Cortex of kidney (tissue), 1 donor: ENCODE data around the gene TWF2.

Experiments used
- DNase-seq: peaks from one replicate; lab custom pipeline; 2025; lab: John Stamatoyannopoulos, UW

Gene TWF2

DNA sequence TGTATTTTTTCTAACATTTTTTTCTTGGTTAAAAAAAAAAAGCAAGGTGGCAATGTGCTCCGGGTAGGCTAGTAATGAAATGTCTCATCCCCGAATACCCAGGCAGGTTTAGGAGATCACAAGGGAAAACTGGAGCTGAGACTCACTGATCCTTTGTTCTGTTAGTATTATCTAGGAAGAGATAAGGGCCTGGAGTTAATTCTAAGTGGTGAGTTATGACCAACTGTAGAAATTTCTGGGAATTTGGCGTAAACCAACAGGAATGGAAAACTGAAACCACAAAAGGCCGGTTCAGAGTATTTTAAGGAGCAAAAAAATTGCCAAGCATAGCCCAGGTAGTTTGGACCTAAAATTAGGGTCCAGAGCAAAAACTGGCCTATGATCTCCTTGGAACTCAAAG lies 19.0 kb upstream of the TWF2 start:
- DNase-seq = no peak

DNA sequence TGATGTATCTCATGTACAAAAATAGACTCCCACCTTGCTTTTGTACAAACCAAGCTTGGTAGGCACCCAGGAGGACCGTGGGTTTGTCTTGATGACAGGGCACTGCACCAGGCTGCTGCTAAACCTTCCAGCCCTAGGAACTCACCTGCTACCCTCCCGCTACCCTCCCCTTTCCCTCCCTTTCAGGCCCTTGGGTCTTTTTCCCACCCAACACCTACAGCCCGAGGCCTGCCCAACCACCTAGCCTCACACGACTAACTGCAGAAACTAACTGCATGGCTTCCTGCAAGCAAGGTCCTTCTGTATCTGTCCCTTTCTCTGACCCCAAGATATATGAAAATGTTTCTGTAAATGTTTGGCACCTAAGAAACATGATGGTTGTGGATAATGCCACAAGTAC lies 17.7 kb upstream of the TWF2 start:
- no peak for DNase-seq

DNA sequence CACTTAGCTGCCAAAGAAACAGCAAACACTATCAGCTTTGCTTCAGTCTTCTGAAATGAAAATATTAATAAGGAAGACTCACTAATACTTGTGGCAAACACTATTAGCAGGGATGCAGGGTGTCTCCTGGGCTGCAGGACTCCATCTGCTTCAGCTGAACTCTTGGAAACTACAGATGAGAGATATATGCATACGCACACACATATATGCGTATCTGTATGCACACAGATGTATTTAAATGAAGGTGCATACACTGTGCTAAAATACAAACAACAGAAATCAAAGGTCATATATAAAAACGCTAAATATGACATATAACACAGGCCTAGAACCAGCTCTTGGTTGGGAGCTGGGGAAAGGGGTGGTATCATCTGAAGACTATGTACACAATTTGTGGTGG lies 17.2 kb upstream of the TWF2 start:
- DNase-seq = no peak

DNA sequence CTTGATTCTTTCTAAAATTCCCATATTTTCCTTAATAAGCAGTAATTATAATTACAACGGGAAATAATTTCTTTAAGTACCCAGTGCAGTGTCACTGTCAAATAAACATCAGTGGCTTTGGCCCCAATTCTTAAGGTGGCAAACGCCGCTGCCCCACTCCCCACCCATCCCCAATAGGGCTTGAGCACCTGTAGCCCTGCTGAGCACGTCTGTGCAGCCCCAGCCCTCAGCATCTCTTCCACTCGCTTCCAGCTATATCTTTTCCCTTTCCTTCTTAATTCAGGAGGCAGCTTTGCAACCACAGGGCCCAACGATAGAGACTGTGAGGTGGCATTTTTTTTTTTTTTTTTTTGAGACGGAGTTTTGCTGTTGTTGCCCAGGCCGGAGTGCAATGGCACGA lies 15.7 kb upstream of the TWF2 start:
- DNase-seq = no peak

DNA sequence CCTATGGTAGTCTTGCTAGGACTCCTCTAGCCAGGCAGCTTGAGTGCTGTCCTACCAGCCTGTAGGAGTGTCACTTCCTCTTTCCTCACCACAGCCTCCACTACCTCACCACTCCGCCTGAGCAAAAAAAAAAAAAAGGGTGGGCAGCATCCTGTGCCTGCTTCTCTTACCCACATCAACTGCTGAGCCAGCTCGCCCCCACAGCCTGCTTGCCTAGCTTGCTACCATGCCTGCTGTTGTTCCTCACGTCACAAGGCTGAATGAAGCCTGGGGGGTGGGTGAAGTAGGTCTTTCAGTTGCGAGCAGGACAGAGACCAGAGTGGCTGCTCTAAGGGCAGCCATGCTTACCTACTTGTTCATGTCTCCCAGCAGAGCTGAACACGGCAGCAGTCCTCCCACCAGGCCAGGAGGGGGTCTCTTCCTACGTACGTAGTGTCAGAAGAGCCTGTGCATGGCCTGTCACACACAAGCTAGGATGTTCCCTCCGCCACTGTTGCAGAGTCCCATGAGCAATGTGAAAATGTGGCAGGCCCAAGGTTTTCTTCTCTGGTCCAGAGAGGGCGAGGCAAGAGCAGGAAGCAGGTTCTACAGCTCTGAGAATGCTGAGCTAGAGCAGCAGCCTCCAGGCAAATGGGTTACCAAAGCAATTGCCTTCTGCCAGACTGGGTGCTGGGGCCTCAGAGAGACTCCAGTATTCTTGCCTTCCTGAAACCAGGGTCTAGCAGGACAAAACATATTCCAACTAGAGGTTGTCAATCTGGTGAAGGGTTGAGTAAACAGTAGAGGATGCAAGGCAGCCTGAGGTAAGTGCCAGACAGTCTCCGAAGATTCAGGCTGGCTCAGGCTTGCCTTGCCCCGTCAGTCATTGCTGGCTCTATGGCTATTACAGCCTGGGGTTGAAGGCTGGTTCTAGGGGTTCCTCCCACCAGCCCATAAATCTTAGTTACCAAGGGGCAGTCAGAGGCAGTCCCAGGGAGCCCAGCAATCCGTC lies 14.7 kb upstream of the TWF2 start:
- DNase-seq = no peak

DNA sequence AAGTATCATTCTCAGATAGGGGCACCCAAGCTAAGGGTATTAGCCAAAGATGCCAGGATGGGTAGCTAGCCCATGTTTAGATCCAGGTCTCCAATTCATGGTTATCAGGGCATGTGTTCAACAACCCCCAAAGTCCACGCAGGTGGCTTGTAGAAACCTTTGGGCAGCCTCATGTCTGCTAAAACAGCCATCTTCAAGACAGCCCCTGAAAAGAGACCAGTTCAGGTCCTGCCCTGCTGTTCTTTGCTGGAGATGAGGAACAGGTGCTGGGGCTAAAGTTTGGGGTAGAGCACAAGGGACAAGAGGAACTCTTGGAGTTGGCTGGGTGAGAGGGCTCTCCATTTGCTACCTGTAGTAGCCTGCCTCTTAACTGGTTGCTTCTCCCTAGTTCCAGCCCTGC lies 11.2 kb upstream of the TWF2 start:
- DNase-seq = no peak

DNA sequence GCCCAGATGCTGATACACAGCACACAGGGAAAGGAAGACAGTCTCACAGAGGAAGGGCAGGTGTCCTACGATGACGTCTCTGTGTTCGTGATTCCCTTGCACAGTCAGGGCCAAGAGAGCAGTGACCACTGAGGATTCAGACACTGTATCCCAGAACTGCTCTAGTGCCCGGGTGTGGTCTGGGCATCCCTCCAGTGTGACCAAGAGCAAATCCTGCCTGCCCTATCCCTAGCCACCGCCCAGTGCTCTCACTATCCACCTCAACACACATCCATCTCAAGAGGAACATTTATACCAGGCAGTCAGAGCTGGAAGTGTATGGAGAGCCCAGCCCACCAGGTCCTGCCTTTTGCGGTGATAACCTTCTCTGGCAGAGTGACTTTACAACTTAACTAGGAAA lies 10.7 kb upstream of the TWF2 start:
- no peak for DNase-seq

DNA sequence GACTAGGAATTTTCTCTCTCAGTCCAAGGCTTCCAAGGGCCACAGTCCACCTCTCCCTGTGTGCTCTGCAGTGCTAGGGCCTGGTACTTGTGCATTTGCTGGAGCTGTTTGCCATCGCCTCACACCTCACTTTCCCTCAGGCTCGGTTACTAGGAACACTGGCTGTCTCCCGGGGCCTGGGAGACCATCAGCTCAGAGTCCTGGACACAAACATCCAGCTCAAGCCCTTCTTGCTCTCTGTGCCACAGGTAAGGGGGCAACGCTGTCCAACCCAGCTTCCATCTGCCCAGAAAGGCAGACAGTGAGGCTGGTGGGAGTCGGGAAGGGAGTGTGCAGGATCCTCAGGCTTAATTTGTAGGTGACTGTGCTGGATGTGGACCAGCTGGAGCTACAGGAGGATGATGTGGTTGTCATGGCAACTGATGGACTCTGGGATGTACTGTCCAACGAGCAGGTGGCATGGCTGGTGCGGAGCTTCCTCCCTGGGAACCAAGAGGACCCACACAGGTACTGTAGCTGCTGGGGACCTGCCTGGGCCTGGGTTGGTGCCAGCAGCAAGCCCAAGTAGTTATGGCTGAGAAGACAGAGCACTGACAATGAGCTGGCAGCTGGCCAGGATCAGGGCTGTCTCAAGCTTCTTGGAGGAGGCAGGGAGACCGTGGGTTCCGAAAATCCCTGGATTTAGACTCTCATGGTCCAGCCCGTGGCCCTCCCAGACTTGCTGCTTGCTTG lies 10.0 kb upstream of the TWF2 start:
- no peak for DNase-seq

DNA sequence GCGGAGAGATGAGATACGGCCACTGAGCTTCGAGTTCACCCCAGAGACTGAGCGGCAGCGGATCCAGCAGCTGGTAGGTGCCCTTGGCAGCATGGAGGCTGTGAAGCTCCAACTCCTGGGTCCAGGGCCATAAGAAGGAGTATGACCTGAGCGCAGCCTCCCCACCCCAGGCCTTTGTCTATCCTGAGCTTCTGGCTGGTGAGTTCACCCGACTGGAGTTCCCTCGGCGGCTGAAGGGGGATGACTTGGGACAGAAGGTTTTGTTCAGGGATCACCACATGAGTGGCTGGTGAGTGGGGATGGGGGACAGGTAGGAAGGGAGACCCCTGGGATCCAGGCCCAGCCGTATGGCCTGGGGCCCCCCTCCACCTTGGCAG lies 9.2 kb upstream of the TWF2 start:
- no peak for DNase-seq

DNA sequence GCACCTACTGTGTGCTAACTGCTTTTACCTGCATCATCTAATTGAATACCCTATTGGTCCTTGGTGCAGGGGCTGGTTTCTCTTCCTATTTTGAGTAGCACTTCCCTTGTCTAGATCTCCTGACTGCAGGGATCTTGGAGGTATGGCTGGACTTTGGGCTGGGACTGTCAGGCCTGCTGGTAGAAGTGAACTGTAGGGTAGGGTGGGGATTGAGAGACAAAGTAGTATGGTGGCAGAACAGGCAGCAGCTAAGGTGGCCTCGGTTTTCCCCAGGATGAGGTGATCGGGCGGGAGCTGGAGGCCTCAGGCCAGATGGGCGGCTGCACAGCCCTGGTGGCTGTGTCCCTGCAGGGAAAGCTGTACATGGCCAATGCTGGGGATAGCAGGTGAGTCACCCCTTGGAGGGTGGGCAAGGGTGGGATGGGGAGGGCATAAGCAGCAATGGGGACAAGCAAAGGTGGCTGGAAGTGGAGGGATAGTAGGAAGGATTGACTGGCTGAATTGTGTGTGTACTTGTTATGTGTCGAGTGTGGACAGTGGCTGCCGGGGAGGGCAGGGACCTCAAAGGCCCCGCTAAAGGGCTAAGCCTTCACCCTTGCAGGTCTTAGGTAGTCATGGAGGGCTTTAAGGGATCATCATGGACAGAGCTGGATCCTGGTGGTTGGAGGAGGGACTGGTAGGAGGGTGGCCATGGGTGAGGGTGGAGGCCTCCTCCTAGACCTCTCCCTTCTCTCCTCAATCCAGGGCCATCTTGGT lies 8.6 kb upstream of the TWF2 start:
- DNase-seq = no peak

DNA sequence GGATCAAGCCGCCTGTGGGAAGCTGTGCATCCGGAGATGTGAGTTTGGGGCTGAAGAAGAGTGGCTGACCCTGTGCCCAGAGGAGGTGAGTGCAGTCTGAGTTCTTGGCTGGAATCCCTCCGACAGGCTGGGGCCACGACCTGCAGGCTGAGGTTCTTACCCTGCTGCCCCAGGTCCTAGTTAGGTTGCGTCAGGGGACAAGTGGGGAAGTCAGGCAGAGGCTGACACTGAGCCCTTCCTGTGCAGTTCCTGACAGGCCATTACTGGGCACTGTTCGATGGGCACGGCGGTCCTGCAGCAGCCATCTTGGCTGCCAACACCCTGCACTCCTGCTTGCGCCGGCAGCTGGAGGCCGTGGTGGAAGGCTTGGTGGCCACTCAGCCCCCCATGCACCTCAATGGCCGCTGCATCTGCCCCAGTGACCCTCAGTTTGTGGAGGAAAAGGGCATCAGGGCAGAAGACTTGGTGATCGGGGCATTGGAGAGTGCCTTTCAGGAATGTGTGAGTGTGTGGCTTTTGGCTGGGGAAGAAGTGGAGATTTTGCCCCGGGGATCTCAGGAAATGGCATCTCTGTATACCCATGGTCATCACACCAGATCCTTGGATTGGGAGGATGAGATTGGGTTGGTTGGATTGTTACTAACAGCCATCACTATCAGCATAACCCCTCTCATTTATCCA lies 7.9 kb upstream of the TWF2 start:
- DNase-seq = no peak

DNA sequence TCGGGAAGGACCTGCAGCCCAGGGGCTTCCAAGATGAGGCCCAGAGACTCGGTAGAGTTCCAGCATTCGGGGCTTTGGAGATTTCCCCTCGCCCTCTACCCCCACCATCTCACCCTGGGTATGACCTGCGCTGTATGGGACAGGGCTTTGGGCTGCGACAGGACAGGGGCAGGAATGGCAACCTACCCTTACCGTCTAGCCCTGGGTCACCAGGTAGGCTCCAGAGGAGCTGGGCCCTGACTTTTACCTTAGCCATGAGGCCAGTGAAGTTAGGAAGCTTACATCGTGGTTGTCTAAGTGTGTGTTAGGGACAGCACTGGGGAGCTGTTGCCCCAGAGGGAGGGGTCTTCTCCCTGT lies 7.3 kb upstream of the TWF2 start:
- DNase-seq = no peak

DNA sequence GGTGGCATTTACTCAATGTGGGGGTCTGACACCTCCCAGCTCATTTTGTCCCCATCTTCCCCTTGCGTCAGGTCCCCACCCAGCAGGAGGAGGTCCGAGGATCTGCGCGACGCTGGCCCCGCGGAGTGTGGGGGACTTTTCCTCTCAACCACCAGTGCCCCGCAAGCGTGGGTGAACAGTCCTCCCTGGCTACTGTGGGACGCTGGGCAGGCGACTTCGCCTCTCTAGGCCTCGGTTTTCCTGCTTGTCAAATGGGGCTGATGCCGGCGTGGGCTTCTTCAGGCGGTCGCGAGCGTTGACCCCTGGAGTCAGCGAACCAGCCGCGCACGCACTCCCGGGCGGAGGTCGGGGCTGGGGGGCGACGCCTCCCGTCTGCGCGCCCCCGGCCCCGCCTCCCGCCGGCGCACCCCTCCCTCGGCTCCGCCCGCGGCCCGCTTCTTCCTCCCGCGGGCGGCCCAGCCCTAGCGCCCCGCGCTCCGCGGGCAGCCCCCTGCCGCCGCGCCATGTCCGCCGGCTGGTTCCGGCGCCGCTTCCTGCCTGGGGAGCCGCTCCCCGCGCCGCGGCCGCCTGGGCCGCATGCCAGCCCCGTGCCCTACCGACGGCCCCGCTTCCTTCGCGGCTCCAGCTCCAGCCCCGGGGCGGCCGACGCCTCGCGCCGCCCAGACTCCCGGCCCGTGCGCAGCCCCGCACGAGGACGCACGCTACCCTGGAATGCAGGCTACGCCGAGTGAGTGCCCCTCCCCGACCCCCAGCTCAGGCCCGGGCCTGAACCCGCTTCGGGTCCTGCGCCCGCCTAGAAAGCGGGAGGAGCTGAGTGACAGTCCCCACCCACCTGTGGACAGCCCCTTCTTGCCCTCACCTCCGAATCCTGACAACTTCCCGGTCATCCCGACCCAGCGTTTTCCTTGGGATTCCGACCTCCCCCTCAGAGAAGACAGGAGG lies 6.6 kb upstream of the TWF2 start, which contains the start of gene PPM1M:
Gene PPM1M, plus strand, starts transcription at position 438 of the 942 bp plus-strand sequence. Its CDS starts 66 bp downstream, at position 504.
- DNase-seq = no peak

DNA sequence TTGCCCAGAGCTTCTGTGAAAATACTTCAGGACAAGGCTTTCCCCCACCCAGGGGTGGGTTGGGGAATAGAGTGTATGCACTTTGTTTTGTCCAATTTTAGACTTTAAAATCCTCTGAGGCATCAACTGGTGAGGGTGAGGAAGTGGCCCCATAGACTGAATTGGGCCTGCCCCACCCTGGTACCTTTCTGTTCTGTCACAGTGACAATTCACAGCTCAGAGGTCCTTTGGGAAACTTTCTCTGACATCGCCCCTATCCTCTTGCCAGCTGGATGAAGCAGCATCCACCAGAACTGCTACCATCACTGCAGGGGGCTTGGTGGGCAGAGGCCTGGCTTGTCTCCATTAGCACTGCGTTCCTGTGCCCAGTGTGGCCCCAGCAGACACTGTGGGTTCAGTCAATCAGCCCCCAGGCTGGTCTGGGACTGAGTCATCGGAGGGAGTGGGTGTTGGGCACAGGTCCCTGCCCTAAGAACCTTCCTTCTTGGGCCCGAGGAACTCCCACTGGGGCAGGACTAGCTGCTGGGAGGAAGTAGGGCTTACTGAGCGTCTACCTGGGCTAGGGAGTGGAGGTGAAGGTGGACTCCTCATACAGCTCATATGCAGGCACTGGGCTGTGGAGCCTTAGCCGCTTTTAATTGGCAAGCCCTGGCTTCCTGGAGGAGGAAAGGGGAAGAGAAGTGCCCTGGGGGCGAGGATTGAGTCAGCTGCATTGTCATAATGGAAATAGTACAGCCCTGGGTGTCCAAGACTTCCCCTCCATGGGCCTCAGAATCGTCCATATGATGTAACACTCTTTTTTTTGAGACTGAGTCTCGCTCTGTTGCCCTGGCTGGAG lies 5.1 kb upstream of the TWF2 start:
- DNase-seq = no peak

DNA sequence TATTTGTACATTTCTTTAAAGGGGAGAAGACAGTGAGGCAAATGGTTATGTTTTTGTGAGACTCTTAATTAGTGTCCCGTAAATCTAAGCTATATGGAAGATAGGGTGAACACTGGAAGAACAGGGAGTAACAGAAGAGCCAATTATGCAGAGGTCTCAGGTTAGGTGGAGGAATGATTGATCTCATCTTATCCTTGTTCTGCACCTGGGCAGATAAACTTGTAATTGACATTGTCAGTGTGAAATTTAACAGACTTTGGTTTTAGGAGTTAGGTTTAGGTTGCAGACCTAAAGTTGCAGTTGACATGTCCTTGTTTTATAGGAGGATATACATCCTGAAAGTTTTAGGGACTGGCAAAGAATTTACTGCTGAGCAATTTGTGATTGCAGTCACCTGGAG lies 3.1 kb upstream of the TWF2 start:
- DNase-seq = no peak

DNA sequence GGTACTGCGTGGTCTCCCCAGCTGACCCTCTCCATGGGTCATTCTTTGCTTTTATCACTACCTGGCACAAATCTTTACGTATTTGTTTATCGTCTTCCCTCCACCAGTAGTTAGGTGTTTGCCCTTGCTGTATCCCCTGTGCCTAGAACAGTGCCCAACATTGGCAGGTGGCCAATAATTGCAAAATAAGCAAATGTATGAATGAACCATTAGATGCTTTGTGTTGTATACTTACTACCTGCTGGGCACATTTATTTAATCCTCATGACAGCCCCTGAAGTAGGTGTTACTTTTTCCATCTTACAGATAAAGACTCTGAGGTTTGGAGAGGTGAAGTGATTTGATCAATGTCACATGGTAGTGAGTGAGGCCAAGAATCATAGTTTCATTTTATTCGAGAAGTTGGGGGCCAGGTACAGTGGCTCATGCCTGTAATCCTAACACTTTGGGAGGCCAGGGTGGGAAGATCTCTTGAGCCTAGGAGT lies 2.0 kb upstream of the TWF2 start:
- no peak for DNase-seq

DNA sequence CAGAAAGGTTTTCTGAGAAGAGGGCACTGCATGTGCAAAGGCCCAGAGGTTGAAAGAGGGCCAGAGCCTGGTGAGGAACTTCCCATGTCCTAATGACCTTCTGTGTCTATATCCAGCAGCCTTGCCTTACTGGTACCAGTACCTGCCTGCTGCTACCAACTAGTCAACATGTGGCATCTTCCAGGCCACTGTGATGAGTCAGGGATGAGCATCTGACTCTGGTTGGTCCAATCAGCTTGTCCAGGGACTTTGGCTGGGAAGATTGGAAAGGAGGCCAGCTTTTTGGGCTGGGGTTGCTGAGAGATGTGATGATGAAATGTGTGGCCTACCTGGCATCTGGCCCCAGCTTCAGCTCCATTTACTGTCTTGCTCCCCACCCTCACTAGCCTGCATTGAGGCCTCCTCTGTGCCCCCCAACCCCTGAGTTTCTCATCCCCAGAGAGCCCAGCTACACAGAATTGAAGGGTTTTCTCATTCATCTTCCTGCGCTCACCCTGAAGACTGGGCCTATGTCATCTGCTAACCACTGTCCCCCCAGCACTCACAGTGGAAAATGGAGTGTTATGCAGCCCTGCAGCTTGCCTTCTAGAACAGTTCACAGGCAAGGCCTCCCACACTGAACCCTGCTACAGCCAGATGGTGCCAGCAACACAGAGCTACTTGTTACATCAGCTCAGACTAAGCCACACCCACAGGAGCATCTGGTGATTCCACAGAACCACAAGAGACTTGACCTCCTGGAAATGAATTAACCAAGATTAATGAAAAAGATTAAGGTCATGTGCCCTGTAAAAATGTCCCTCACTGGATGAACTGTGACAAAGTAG lies 1.3 kb upstream of the TWF2 start:
- no peak for DNase-seq

DNA sequence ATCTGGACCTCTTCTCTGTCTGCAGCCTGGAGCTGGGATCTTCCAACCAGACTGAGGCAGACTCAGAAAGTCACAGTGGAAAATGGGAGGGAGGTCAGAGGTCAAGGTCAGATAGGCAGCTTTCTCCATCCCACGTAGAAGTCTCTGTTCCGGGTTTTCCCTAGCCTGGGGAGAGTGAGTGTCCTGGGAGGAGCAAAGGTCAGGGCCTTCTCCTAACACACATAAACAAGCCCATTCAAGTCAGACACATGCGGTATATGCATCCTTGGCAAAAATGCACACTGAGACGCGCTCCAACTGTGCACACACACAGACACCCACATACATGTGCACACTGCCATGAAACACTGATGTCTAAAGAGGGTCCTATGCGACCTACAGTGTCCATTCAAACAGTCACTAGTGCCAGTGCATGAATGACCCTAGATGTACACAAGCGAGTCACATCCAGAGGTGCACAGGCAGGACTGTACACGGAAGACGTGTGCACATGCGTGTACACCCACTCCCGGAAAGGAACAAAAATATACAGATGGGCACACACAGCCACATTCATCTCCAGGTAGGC lies 681 bp downstream of the TWF2 start:
- DNase-seq = no peak
